ENCODE results near the gene ASIC4. TPM values are rescaled to one million over a fixed set of nuclear protein-coding genes. Genes with fewer than 3 reads are reported as not detected.

Gene ASIC4
- total and polyA plus RNA-seq, 2 experiments from 2014 or later, result 0.13 to 3.6 TPM

DNA sequence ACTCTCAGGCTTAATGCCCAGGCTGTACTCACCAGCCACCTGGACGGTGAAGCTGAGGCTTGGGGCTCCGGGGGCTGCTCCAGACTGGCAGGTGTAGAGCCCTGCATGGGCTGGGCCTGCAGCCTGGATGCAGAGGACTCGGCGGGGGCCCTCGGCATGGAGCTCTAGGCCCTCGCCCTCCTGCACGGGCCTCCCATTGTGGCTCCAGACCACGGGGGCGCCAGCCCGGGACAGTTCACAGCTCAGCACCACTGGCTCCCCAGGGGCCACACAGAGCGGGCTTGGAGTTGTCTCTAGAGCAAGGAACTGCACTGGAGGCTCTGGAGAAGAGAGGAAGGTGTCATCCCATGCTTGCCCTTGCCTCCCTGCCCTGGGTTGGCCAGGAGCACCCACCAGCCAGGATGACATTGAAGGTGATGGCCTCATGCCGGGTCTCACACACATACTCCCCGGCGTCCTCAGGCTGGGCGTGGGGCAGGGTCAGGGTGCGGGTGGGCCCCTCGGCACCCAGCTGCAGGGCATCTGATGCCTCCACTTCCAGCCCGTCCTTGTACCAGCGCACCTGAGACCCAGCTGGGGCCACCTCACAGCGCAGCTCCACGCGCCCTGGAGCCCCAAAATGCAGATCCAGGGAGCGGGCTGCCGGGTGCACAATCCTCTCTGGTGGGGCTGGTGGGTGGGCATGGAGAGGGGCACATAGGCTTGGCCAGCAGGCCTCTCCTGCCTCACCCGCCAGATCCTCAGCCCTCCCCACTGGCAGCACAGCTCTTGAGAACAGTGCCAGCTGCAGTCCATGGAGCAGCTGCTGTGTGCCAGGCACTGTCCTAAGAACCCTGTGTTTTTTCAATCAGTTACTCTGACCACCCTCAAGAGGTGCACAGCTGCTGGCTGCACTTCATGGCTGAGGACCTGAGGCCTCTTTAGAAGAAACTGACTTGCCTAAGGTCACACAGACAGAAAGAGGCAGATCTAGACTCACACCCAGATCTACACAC is 43.8 kb downstream of the ASIC4 start:
- DNase-seq (ENCODE audit: low spot score) (no peak), ATAC-seq (no peak)
- H3K27me3 ChIP-seq (ENCODE audit: insufficient read depth), result peaks cover 15% of the 10 kb centered on the region
- H3K4me1 ChIP-seq (ENCODE audit: insufficient read depth), result peaks cover 41% of the 10 kb centered on the region
- H2AFZ ChIP-seq, result no peak overlapping the region
- no peaks in the 10 kb centered on the region for H4K20me1 ChIP-seq (replicated peaks; ENCODE audit: insufficient read depth)
- no peaks in the 10 kb centered on the region for H3K79me2 ChIP-seq (replicated peaks; ENCODE audit: insufficient read depth)
- H3K4me1 Mint-ChIP-seq, result peaks cover 45% of the 10 kb centered on the region
- no peaks in the 10 kb centered on the region for H3K9me2 ChIP-seq (ENCODE audit: insufficient read depth)
- H3K4me2 ChIP-seq, result no peak overlapping the region
- no peak overlapping the region for H3K27ac ChIP-seq (ENCODE audit: low read depth)
- no peak overlapping the region for H3K27ac Mint-ChIP-seq
- peaks cover 18% of the 10 kb centered on the region; the same call in 1 of the 2 replicates for H3F3A ChIP-seq (replicated peaks; ENCODE audit: low read depth)
- TF ChIP-seq POLR2AphosphoS5 (IDR thresholded peaks at IDR 0.05; ENCODE audit: low read depth) (no peak), ZNF114 (CRISPR knock-in tag; IDR thresholded peaks at IDR 0.05) (no peak), NANOG (IDR thresholded peaks at IDR 0.05; ENCODE audit: borderline replicate concordance) (no peak)
- TF ChIP-seq, protein P1, sequence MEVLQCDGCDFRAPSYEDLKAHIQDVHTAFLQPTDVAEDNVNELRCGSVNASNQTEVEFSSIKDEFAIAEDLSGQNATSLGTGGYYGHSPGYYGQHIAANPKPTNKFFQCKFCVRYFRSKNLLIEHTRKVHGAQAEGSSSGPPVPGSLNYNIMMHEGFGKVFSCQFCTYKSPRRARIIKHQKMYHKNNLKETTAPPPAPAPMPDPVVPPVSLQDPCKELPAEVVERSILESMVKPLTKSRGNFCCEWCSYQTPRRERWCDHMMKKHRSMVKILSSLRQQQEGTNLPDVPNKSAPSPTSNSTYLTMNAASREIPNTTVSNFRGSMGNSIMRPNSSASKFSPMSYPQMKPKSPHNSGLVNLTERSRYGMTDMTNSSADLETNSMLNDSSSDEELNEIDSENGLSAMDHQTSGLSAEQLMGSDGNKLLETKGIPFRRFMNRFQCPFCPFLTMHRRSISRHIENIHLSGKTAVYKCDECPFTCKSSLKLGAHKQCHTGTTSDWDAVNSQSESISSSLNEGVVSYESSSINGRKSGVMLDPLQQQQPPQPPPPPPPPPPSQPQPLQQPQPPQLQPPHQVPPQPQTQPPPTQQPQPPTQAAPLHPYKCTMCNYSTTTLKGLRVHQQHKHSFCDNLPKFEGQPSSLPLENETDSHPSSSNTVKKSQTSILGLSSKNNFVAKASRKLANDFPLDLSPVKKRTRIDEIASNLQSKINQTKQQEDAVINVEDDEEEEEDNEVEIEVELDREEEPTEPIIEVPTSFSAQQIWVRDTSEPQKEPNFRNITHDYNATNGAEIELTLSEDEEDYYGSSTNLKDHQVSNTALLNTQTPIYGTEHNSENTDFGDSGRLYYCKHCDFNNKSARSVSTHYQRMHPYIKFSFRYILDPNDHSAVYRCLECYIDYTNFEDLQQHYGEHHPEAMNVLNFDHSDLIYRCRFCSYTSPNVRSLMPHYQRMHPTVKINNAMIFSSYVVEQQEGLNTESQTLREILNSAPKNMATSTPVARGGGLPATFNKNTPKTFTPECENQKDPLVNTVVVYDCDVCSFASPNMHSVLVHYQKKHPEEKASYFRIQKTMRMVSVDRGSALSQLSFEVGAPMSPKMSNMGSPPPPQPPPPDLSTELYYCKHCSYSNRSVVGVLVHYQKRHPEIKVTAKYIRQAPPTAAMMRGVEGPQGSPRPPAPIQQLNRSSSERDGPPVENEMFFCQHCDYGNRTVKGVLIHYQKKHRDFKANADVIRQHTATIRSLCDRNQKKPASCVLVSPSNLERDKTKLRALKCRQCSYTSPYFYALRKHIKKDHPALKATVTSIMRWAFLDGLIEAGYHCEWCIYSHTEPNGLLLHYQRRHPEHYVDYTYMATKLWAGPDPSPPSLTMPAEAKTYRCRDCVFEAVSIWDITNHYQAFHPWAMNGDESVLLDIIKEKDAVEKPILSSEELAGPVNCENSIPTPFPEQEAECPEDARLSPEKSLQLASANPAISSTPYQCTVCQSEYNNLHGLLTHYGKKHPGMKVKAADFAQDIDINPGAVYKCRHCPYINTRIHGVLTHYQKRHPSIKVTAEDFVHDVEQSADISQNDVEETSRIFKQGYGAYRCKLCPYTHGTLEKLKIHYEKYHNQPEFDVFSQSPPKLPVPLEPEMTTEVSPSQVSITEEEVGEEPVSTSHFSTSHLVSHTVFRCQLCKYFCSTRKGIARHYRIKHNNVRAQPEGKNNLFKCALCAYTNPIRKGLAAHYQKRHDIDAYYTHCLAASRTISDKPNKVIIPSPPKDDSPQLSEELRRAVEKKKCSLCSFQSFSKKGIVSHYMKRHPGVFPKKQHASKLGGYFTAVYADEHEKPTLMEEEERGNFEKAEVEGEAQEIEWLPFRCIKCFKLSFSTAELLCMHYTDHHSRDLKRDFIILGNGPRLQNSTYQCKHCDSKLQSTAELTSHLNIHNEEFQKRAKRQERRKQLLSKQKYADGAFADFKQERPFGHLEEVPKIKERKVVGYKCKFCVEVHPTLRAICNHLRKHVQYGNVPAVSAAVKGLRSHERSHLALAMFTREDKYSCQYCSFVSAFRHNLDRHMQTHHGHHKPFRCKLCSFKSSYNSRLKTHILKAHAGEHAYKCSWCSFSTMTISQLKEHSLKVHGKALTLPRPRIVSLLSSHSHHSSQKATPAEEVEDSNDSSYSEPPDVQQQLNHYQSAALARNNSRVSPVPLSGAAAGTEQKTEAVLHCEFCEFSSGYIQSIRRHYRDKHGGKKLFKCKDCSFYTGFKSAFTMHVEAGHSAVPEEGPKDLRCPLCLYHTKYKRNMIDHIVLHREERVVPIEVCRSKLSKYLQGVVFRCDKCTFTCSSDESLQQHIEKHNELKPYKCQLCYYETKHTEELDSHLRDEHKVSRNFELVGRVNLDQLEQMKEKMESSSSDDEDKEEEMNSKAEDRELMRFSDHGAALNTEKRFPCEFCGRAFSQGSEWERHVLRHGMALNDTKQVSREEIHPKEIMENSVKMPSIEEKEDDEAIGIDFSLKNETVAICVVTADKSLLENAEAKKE (CRISPR knock-in tag; IDR thresholded peaks at IDR 0.05), result no peak
- no peak overlapping the region for H3K4me3 ChIP-seq
- no peak overlapping the region for H3K4me3 Mint-ChIP-seq
- peaks cover 38% of the 10 kb centered on the region for H3K27me3 Mint-ChIP-seq (ENCODE audit: insufficient read depth, low read depth, poor library complexity)
- no peaks in the 10 kb centered on the region for H3K9me3 Mint-ChIP-seq
- H3K36me3 ChIP-seq (ENCODE audit: insufficient read depth), result peaks cover 4% of the 10 kb centered on the region; the same call in 1 of the 2 replicates
- peaks cover 23% of the 10 kb centered on the region for H3K36me3 Mint-ChIP-seq (ENCODE audit: low read depth)
